ENCODE measurements around the gene PACRG. TPM values are rescaled to one million over a fixed set of nuclear protein-coding genes. Genes with fewer than 3 reads are reported as not detected.

PACRG gene
- total and polyA plus RNA-seq, 2 of the 13 experiments (the other 11 are each of a cell fraction or from before 2014, with no cell fraction given), result 0.13 TPM; not detected in 1

DNA sequence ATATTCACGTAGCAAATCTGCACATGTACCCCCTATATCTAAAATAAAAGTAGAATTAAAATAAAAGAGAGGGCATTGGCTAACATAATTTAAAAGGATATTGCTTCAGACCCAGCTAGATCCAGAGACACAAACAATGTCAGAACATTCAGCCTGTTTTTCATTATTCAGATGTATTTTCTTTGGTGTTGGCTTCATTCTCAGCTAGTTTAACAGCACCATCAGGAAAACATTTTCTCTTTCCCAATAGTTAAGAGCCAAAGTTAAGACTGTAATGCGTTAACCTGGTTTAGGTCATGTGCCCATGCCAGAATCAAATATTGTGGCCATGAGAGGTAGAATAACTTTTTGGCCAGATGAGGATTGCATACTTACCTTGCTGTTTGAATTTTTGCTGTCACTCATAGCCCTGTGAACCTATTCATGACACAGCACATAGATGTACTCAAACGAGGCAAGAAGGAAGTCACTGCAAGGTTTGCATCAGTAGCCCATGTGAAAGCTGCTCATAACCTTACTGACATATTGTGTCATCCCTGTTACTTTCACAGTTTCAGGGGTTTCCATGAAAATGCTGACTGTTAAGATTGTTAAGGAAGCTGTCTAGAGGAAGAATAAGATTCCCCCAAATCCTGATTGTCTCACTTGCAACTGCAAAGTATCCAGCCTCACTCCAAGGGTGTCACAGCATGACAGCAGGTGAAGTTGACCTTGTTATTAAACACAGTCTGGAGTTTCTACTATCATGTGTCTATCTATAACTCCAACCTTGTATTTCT is 233.1 kb downstream of the PACRG start:
- no TSS peak for BruUV-seq (replicated peaks)
- DNase-seq (ENCODE audit: low spot score) (no peak), ATAC-seq (no peak), FAIRE-seq (no peak)
- Histone ChIP-seq H3K4me1 (ENCODE audit: insufficient read depth, low read length) (no peaks in the 10 kb centered on the region), H3K36me3 (replicated peaks in 1 of 2; ENCODE audit: control insufficient read depth in 1 of 2, insufficient read depth in 2 of 2, low read length in 2 of 2) (no peaks in the 10 kb centered on the region), H3K9me3 (ENCODE audit: low read length) (peaks cover 17% of the 10 kb centered on the region), H3K27me3 (ENCODE audit: control insufficient read depth in 1 of 2, insufficient read depth in 2 of 2, low read length in 2 of 2) (0 out of 5 replicates have a peak, but pooled peaks cover 0 to 4% of the 10 kb centered on the region in 2 experiments), H3K79me2 (ENCODE audit: insufficient read depth, low read length) (no peaks in the 10 kb centered on the region), H3K4me3 (replicated peaks in 1 of 3; ENCODE audit: insufficient read depth in 1 of 3, low read depth in 2 of 3, low read length in 3 of 3) (no peak overlapping the region), H3K9ac (ENCODE audit: insufficient read depth, low read depth, low read length) (no peak overlapping the region), H3K4me2 (ENCODE audit: low read depth, low read length) (no peak overlapping the region), H3K27ac (ENCODE audit: extremely low read length, insufficient read depth, low read length) (no peak overlapping the region), H2AFZ (ENCODE audit: low read length) (no peak overlapping the region), H4K20me1 (ENCODE audit: insufficient read depth, low read length) (no peaks in the 10 kb centered on the region)
- ChIA-PET POLR2A (no interaction called here), CTCF (ENCODE audit: low intra/inter-chr PET ratio, low total read pairs) (no interaction called here)
- 20% methylated on average over 3 of the region's 3 CpGs for WGBS (ENCODE audit: low lambda C conversion rate)
- in situ Hi-C loops (cut with HindIII; ENCODE audit: extremely low pct_ligation_motif_present, low pct_unique_long_range_greater_than_20kb) (no loop called here), intact Hi-C loops (cut with micrococcal nuclease; ENCODE audit: unreplicated experiment) (no loop called here)
- TF ChIP-seq, protein P1, sequence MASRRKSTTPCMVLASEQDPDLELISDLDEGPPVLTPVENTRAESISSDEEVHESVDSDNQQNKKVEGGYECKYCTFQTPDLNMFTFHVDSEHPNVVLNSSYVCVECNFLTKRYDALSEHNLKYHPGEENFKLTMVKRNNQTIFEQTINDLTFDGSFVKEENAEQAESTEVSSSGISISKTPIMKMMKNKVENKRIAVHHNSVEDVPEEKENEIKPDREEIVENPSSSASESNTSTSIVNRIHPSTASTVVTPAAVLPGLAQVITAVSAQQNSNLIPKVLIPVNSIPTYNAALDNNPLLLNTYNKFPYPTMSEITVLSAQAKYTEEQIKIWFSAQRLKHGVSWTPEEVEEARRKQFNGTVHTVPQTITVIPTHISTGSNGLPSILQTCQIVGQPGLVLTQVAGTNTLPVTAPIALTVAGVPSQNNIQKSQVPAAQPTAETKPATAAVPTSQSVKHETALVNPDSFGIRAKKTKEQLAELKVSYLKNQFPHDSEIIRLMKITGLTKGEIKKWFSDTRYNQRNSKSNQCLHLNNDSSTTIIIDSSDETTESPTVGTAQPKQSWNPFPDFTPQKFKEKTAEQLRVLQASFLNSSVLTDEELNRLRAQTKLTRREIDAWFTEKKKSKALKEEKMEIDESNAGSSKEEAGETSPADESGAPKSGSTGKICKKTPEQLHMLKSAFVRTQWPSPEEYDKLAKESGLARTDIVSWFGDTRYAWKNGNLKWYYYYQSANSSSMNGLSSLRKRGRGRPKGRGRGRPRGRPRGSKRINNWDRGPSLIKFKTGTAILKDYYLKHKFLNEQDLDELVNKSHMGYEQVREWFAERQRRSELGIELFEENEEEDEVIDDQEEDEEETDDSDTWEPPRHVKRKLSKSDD (CRISPR knock-in tag; IDR thresholded peaks at IDR 0.05; ENCODE audit: low read depth), result no peak
- TF ChIP-seq MAFF (IDR thresholded peaks at IDR 0.05; ENCODE audit: low read depth, low read length) (peak; percentile 53), MAFK (conservative IDR thresholded peaks at IDR 0.05 in 1 of 2, IDR thresholded peaks at IDR 0.05 in 1 of 2; ENCODE audit: low read length in 2 of 2) (peak; percentile 69 to 75)

DNA sequence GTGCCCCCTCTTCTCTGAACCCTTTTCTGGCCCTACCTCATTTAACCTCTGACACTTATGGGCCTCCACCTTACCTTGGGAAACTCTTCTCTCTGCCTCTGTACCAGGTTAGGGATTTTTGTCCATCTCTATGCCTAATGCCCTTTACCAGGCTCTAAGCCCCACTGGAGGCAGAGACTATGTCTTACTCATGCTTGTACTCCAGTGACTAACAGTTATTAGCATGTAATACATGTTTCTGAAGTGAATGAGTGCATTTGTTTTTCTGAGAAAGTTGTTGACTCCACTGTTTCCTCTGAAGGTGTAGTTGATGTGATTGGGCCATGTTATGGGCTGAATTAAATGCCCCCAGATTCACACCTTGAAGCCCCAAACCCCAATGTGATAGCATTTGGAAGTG is 234.3 kb downstream of the PACRG start:
- no TSS peak for BruUV-seq (replicated peaks)
- no peak for FAIRE-seq
- H3K27me3 ChIP-seq (ENCODE audit: control insufficient read depth in 1 of 2, insufficient read depth in 2 of 2, low read length in 2 of 2), result no peaks in the 10 kb centered on the region

More for the DNA sequence above, 234.3 kb downstream of the PACRG start:
- no peak overlapping the region for H3K27ac ChIP-seq (ENCODE audit: extremely low read length, insufficient read depth, low read length)
- ATAC-seq (no peak), DNase-seq (ENCODE audit: low spot score) (no peak)
- CTCF ChIA-PET (ENCODE audit: low intra/inter-chr PET ratio, low total read pairs), result no interaction called here
- H3K4me2 ChIP-seq (ENCODE audit: low read depth, low read length), result no peak overlapping the region
- H3K4me1 ChIP-seq (ENCODE audit: insufficient read depth, low read length), result no peaks in the 10 kb centered on the region
- no peaks in the 10 kb centered on the region for H4K20me1 ChIP-seq (ENCODE audit: insufficient read depth, low read length)
- no peak overlapping the region for H2AFZ ChIP-seq (ENCODE audit: low read length)
- TF ChIP-seq, protein P2, sequence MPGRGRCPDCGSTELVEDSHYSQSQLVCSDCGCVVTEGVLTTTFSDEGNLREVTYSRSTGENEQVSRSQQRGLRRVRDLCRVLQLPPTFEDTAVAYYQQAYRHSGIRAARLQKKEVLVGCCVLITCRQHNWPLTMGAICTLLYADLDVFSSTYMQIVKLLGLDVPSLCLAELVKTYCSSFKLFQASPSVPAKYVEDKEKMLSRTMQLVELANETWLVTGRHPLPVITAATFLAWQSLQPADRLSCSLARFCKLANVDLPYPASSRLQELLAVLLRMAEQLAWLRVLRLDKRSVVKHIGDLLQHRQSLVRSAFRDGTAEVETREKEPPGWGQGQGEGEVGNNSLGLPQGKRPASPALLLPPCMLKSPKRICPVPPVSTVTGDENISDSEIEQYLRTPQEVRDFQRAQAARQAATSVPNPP (CRISPR knock-in tag; IDR thresholded peaks at IDR 0.05), result no peak
- TF ChIP-seq PLSCR1 (CRISPR knock-in tag; IDR thresholded peaks at IDR 0.05; ENCODE audit: borderline replicate concordance) (no peak), MBD4 (IDR thresholded peaks at IDR 0.05; ENCODE audit: borderline replicate concordance, low read length) (no peak), ATF1 (CRISPR knock-in tag; IDR thresholded peaks at IDR 0.05) (no peak)
- TF ChIP-seq, protein P3, sequence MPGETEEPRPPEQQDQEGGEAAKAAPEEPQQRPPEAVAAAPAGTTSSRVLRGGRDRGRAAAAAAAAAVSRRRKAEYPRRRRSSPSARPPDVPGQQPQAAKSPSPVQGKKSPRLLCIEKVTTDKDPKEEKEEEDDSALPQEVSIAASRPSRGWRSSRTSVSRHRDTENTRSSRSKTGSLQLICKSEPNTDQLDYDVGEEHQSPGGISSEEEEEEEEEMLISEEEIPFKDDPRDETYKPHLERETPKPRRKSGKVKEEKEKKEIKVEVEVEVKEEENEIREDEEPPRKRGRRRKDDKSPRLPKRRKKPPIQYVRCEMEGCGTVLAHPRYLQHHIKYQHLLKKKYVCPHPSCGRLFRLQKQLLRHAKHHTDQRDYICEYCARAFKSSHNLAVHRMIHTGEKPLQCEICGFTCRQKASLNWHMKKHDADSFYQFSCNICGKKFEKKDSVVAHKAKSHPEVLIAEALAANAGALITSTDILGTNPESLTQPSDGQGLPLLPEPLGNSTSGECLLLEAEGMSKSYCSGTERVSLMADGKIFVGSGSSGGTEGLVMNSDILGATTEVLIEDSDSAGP (CRISPR knock-in tag; IDR thresholded peaks at IDR 0.05; ENCODE audit: borderline replicate concordance), result no peak
- intact Hi-C loops (cut with micrococcal nuclease; ENCODE audit: unreplicated experiment), result no loop called here
- H3K9ac ChIP-seq (ENCODE audit: insufficient read depth, low read depth, low read length), result no peak overlapping the region
- H3K9me3 ChIP-seq (ENCODE audit: low read length), result peaks cover 17% of the 10 kb centered on the region
- POLR2A ChIA-PET, result no interaction called here
- H3K36me3 ChIP-seq (replicated peaks in 1 of 2; ENCODE audit: control insufficient read depth in 1 of 2, insufficient read depth in 2 of 2, low read length in 2 of 2), result no peaks in the 10 kb centered on the region
- H3K4me3 ChIP-seq (replicated peaks in 1 of 3; ENCODE audit: insufficient read depth in 1 of 3, low read depth in 2 of 3, low read length in 3 of 3), result no peak overlapping the region
- in situ Hi-C loops (cut with HindIII; ENCODE audit: extremely low pct_ligation_motif_present, low pct_unique_long_range_greater_than_20kb), result no loop called here
- no peaks in the 10 kb centered on the region for H3K79me2 ChIP-seq (ENCODE audit: insufficient read depth, low read length)
